ENCODE results near the gene TMEM95. TPM values are rescaled to one million over a fixed set of nuclear protein-coding genes. Genes with fewer than 3 reads are reported as not detected.
"Not testable (repeated sequence)": the region's sequence is repeated elsewhere in the genome, so short reads cannot be mapped to it uniquely, and the experiment has no call there.

TMEM95 gene
- total RNA-seq, 6 experiments from 2014 or later: not detected

DNA sequence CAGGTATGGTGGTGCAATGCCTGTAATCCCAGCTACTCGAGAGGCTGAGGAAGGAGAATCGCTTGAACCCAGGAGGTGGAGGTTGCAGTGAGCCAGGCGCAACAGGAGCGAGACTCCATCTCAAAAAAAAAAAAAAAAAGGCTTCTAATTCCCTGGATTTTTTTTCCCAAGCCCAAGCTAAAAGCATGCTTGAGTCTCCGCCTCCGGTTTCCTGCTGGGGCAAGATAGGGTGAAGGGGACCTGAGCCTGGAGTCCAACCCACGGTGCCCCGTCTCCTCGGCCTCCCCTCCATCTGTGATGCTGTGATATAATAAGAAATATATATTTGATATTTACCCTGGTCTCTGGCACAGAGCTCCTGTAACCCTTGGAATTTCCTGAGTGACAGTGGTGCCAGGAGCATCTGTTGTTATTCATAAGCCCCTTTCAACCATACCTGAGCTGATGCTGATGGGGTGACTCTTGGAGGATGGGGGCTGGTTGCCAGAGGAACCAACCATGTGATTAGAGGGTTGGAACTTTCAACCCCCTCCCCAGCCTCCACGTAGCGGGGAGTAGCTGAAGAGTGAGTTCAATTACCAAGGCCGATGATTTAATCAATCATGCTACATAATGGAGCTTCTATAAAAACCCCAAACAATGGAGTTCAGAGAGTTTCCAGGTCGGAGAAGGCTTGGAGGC lies 13.1 kb downstream of the TMEM95 start:
- H3K27ac Mint-ChIP-seq: no peak overlapping the region
- H3K27me3 Mint-ChIP-seq (ENCODE audit: insufficient read depth): peaks cover 30% of the 10 kb centered on the region
- no peaks in the 10 kb centered on the region for H3K9me3 Mint-ChIP-seq
- peaks cover 9% of the 10 kb centered on the region for H3K4me1 Mint-ChIP-seq (ENCODE audit: low read depth)
- TF ChIP-seq, protein P1, sequence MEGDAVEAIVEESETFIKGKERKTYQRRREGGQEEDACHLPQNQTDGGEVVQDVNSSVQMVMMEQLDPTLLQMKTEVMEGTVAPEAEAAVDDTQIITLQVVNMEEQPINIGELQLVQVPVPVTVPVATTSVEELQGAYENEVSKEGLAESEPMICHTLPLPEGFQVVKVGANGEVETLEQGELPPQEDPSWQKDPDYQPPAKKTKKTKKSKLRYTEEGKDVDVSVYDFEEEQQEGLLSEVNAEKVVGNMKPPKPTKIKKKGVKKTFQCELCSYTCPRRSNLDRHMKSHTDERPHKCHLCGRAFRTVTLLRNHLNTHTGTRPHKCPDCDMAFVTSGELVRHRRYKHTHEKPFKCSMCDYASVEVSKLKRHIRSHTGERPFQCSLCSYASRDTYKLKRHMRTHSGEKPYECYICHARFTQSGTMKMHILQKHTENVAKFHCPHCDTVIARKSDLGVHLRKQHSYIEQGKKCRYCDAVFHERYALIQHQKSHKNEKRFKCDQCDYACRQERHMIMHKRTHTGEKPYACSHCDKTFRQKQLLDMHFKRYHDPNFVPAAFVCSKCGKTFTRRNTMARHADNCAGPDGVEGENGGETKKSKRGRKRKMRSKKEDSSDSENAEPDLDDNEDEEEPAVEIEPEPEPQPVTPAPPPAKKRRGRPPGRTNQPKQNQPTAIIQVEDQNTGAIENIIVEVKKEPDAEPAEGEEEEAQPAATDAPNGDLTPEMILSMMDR (IDR thresholded peaks at IDR 0.05): no peak
- no peaks in the 10 kb centered on the region for H3K36me3 Mint-ChIP-seq (ENCODE audit: low read depth)
- no peak overlapping the region for H3K4me3 Mint-ChIP-seq
- DNase-seq: no peak

- H3K4me1 Mint-ChIP-seq (ENCODE audit: low read depth); H3K9me3 Mint-ChIP-seq; H3K36me3 Mint-ChIP-seq (ENCODE audit: low read depth); DNase-seq; H3K4me3 Mint-ChIP-seq; H3K27ac Mint-ChIP-seq: not testable (repeated sequence)
- peaks cover 30% of the 10 kb centered on the region for H3K27me3 Mint-ChIP-seq (ENCODE audit: insufficient read depth)
These were observed 13.6 kb downstream of the TMEM95 start for GRCh38 chr17:7368599-7368994.

DNA sequence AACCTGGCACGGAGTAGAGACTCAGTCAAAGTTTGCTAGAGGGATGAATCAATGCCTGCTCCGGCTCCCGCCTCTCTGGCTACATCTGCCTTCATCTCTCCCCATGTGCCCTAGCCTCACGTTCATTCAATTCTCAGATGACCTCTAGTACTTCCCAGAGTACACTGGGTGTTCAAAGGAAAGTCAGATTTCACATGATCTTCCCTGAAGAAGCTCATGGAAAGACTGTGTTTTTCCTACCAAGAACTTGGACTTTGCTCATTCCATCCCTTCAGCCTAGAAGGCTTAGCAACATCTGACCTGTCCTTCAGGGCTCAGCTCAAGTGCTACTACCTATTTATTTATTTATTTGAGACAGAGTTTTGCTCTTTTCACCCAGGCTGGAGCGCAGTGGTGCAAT lies 14.9 kb downstream of the TMEM95 start:
- no peak overlapping the region for H3K4me3 Mint-ChIP-seq
- DNase-seq: no peak
- H3K36me3 Mint-ChIP-seq (ENCODE audit: low read depth): no peaks in the 10 kb centered on the region
- peaks cover 30% of the 10 kb centered on the region for H3K27me3 Mint-ChIP-seq (ENCODE audit: insufficient read depth)
- H3K4me1 Mint-ChIP-seq (ENCODE audit: low read depth): no peaks in the 10 kb centered on the region
- H3K27ac Mint-ChIP-seq: no peak overlapping the region
- H3K9me3 Mint-ChIP-seq: no peaks in the 10 kb centered on the region
- TF ChIP-seq, protein P1 (IDR thresholded peaks at IDR 0.05): no peak

GRCh38 chr17:7370853-7371252 lies 15.9 kb downstream of the TMEM95 start:
- no peak for DNase-seq
- Mint-ChIP-seq H3K36me3 (ENCODE audit: low read depth) (no peaks in the 10 kb centered on the region), H3K4me1 (ENCODE audit: low read depth) (no peaks in the 10 kb centered on the region), H3K9me3 (no peaks in the 10 kb centered on the region), H3K27ac (no peak overlapping the region), H3K4me3 (no peak overlapping the region), H3K27me3 (ENCODE audit: insufficient read depth) (peaks cover 27% of the 10 kb centered on the region)
- TF ChIP-seq, protein P1 (IDR thresholded peaks at IDR 0.05): no peak

DNA sequence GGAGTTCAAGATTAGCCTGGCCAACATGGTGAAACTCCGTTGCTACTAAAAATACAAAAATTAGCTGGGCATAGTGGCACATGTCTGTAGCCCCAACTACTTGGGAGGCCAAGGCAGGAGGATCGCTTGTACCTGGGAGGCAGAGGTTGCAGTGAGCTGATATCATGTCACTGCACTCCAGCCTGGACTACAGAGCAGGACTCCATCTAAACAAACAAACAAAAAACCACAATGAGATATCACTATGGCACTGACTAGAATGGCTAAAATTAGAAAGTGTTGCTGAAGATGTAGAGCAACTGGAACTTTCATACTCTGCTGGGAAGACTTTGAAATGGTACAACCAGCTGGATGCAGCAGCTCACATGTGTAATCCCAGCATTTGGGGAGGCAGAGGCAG lies 19.4 kb downstream of the TMEM95 start:
- Mint-ChIP-seq H3K9me3 (peaks cover 5% of the 10 kb centered on the region), H3K27me3 (ENCODE audit: insufficient read depth) (peaks cover 16% of the 10 kb centered on the region), H3K4me1 (ENCODE audit: low read depth) (no peaks in the 10 kb centered on the region), H3K36me3 (ENCODE audit: low read depth) (peaks cover 5% of the 10 kb centered on the region), H3K27ac (no peak overlapping the region), H3K4me3 (no peak overlapping the region)
- no peak for DNase-seq
- TF ChIP-seq, protein P1 (IDR thresholded peaks at IDR 0.05): no peak

DNA sequence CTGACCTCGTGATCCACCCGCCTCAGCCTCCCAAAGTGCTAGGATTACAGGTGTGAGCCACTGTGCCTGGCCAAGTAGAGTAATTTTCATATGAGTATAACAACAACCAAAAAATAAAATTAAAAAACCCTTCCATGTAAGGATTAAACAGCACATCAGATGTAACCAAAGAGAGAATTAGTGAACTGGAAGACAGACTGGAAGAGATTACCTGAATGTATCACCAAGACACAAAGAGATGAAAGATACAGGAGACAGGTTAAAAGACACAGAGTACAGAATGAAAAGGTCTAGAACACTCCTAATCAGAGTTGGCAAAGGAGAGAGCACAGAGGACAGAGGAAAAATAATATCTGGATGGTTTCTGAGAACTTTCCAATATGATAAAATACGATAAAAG lies 24.2 kb downstream of the TMEM95 start:
- no peak for DNase-seq
- TF ChIP-seq, protein P1 (IDR thresholded peaks at IDR 0.05): no peak
- Mint-ChIP-seq H3K27me3 (ENCODE audit: insufficient read depth) (peaks cover 19% of the 10 kb centered on the region), H3K4me1 (ENCODE audit: low read depth) (peaks cover 6% of the 10 kb centered on the region), H3K27ac (no peak overlapping the region), H3K9me3 (peaks cover 11% of the 10 kb centered on the region), H3K36me3 (ENCODE audit: low read depth) (peaks cover 11% of the 10 kb centered on the region), H3K4me3 (no peak overlapping the region)
